ENCODE data around the gene KRTAP5-6. TPM values are rescaled to one million over a fixed set of nuclear protein-coding genes. Genes with fewer than 3 reads are reported as not detected.

The KRTAP5-6 gene, protein sequence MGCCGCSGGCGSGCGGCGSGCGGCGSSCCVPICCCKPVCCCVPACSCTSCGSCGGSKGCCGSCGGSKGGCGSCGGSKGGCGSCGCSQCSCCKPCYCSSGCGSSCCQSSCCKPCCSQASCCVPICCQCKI
- total RNA-seq (2014; rRNA removed; shearing (Covaris generic)): not detected in 2 replicates
- not detected in 2 replicates for polyA plus RNA-seq (2015; cell fraction: cytosol; rRNA removed)
- polyA plus RNA-seq (2015; cell fraction: nucleus; rRNA removed): not detected in 2 replicates

GRCh38 chr11:1696608-1697570 lies at the start of gene KRTAP5-6:
Gene KRTAP5-6, plus strand, starts transcription at chr11:1697195. Its CDS starts 51 bp downstream, at chr11:1697246.
- no peak for DNase-seq (ENCODE audit: low read depth)

DNA sequence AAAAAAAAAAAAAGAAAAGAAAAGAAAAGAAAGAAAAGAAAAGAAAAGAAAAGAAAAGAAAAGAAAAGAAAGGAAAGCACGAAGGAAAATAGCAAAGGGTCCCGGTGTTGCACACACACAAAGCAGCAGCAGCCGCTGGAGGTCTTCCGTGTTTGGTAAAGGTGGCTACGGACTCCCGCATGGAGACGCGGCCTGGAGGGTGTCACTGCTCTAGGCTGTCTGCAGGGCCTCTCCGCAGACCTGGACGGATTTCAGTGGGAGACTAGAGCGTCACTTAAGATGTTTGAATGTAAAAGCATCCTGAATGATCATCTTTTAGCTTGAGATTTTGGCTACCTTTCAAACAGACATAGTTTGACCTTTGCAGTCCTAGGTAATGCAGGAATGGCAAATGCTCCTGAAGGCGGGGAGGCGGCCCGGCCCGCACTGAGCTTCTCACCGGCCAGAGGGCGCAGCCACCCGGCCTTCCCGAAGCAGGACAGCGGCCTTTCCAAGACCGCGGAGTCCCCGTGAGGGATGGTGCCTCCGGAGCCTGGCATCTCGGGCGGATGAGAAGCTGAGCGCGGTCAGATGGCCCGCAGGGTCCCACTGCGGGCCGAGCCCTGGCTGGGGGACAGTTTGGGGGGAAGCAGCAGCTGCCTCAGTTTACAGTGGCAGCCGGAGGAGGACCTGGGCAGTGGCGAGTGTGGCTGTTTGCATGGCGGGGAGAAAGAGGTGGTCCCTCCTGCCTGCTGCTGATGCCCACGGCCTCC lies 48.9 kb upstream of the KRTAP5-6 start:
- DNase-seq (ENCODE audit: low read depth): no peak

- DNase-seq (ENCODE audit: low read depth): no peak
Measured at GRCh38 chr11:1648653-1649420, 48.2 kb upstream of the KRTAP5-6 start.

- no peak for DNase-seq (ENCODE audit: low read depth)
Measured at GRCh38 chr11:1650034-1650917, 46.7 kb upstream of the KRTAP5-6 start.

GRCh38 chr11:1650918-1651262 lies 46.1 kb upstream of the KRTAP5-6 start:
- no peak for DNase-seq (ENCODE audit: low read depth)

- no peak for DNase-seq (ENCODE audit: low read depth)
Measured at GRCh38 chr11:1651411-1651980, 45.5 kb upstream of the KRTAP5-6 start.

DNA sequence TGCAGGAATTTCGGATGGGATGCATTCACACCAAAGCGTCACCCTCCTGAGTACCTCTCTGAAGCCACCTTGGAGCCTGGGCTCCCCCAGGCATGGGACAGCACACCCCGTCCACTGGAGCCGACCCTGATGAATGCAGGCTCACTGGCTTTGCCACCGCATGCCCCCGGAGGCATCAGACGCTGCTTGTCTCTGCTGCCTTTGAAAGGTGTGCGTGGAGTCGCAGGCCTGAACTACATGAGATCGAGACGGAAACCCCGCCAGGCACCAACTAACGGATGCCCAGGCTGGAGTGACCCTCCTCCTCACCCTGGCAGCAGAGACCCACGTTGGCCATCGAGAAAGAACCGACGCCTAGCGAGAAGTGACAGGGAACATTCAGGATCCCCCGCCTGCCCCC lies 45.0 kb upstream of the KRTAP5-6 start:
- no peak for DNase-seq (ENCODE audit: low read depth)

DNA sequence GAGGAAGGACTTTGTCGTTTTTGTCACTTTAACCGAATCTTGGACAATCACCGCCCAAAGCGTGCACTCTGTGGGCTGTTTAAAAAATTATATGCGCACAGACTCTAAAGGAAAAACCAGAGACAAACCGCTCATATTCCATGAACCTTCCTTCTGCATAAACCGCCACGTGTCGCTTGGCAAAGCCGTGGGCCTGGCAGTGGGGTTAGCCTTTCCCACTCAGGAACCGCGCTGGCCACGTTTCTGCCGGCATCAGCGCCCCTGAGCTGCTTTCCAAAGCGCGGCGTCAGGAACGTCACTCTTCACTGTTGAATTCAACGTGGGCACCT lies 44.6 kb upstream of the KRTAP5-6 start:
- no peak for DNase-seq (ENCODE audit: low read depth)

DNA sequence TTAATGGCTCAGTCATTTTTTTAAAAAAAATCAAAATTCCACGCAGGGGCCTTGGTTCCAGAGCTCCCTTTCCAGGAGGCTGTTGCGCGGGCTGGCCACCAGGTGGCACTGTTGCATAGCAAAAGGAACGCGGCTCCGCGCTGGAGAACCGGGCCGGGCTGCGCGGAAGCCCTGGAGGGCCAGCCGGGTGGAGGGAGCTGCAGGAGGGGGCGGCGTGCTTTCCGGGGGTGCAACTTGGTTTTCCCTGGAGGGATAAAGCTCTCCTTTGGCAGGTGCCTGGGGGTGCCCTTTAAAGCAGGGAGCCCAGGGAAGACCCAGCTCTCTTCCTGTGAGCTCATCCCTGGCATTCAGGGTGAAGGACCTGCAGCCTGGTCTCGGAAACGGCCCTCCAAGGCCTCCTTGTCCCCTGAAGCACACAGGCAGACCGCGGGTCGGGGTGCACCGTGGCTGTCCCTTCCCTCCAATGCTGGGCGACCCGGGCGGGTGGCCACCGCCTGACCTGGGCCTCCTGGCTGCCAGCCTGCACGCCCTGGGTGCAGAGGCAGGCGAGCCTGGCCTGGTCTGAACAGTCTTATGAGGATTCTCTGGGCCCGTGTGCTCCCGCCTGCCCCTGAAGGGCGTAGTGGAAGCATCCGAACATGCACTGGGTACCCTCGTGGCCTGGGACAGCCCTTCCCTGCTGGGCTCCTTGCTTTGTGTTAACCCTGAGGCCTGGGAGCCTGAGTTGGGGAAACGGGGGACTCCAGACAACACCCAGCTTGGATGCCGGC lies 44.0 kb upstream of the KRTAP5-6 start:
- peak; percentile 19 for DNase-seq (ENCODE audit: low read depth)

DNA sequence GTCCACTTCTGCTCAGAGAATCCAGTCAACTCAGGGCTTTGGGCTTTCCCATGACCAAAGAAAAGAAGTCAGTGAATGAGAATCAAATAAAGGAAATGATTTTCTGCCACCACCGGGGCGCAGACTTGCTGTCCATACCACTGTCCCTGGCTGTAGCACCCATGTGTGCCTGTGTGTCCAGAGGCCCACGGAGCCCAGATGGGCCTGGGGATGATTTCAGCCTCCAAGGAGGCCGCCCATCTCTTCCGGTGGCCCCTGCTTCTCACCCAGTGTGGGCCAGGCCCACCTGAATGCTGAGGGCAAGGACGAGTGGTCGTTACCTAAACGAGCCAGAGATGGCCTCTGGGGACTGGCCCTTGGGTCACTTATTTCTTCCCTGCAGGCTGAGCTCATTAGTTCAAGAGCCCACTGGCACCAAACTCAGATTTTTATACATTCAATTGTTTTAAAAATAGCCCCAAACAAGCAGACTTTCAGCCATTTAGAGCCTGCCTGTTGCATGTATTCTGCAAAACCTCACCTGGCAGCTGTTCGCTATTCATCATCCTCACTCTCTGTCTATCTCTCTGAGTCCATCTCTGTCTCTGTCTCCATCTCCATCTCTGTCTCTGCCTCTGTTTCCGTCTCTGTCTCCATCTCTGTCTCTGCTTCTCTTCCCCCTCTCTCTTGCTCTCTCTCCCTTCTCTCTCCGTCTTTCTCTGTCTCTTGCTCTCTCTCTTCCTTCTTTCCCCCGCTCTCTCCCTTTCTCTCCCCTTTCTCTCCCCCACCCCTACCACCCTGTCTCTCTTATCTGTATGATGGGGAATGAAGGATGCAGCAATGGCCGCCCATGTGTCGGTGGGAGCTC lies 43.2 kb upstream of the KRTAP5-6 start:
- no peak for DNase-seq (ENCODE audit: low read depth)

DNA sequence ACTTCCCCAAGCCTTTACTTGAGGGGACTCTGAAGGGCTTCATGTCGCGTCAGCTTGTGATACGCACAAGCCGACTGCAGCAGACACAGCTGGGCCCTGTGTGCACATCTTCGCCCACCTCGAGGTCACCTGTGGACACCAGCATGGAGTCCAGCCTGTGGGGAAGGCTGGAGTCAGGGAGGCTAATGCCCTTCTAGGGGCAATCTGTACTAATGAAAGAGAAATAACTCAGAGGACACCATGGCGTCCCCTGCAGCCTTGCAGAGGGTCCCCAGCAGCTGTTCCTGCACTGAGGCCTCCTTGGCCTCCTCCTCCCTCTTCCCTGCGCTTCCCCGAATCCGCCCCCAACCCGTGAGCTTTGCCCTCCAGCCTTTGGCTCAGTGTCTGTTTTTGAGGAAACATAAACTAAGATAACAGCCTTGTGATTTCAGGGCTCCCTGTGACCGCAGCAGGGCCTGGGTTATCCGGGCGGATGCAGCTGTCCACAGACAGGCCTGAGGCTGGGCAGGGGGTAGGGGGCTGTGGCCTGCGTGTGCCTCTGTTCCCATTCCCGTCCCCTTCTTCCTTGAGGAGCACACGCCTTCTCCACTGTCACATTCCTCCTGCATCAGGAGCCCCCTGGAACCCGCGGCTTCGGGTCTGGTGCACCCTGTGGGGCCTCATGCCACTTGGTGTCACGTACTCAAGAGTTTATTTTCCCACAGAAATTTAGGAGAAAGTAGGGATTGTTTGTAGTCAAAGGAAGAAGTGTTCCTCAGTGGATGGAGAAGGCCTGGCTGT lies 42.4 kb upstream of the KRTAP5-6 start:
- no peak for DNase-seq (ENCODE audit: low read depth)

- no peak for DNase-seq (ENCODE audit: low read depth)
Measured at GRCh38 chr11:1655168-1656060, 41.6 kb upstream of the KRTAP5-6 start.

DNA sequence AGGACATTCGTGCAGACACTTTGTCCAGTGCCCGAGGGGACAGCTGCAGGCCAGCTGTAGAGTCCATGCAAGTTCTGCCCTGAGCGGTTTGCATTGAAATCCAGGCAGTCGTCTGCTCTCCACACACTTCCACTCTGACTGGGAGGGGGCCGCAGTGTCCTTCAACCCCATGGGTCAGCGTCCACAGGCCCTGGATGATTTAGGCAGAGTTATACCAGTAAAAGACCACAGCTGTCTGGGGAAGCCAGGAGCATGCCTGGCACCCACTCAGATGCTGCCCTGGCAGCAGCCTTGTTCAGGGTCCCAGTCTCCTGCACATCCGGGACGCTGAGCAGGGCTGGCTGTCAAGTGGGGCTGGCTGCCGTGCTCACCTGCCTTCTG lies 40.9 kb upstream of the KRTAP5-6 start:
- no peak for DNase-seq (ENCODE audit: low read depth)

- no peak for DNase-seq (ENCODE audit: low read depth)
Measured at GRCh38 chr11:1656670-1657069, 40.3 kb upstream of the KRTAP5-6 start.

DNA sequence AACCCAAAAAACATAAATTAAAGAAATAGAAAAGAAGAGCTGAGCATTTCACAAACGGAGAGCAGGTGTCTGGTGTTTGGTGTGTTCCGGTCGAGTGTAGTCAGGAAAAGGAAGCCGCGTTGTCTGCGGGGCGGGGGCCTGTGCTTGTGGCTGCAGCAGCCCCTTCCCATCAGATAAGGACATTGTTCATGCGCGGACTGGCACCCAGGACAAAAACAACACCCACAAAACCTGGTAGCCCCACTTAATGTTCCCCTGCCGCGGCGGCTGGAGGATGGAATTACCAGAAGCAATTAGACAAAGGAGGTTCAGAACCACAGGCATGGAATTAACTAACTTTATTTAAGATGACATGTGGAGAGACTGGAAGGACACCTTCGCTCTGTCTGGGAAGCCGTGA lies 37.5 kb upstream of the KRTAP5-6 start:
- no peak for DNase-seq (ENCODE audit: low read depth)

GRCh38 chr11:1660111-1660867 lies 36.7 kb upstream of the KRTAP5-6 start:
- no peak for DNase-seq (ENCODE audit: low read depth)
